Tibial artery (tissue), 4 donors: ENCODE results near the gene SMLR1.
A peak's percentile ranks its signal among the peaks of the same experiment; 100 is the strongest.

Source experiments
- DNase-seq, 2 donors: peaks; one replicate each; pipeline ENCODE4 v3.0.0-alpha.2; 2019
- H3K27ac ChIP-seq, 2 donors: fragments of 200-600 bp; sonication (generic) in 1 of 2; 1 replicate in 1 of 2; 2 replicates in 1 of 2; pipeline ENCODE4 v1.5.1; 2018 to 2019; ENCODE audit warnings: mild to moderate bottlenecking in 1 of 2
- H3K27me3 ChIP-seq, 2 donors: fragments of 200-600 bp; sonication (generic) in 1 of 2; one replicate each; pipeline versions ENCODE4 v1.5.1 to v1.6.0; 2016 to 2019
- H3K36me3 ChIP-seq, 3 donors: fragments of 200-600 bp; sonication (generic) in 2 of 3; one replicate each; pipeline ENCODE4 v1.5.1; 2016 to 2019; ENCODE audit warnings: mild to moderate bottlenecking in 2 of 3
- H3K4me1 ChIP-seq, 4 donors: fragments of 200-600 bp; sonication (generic) in 2 of 4; 1 replicate in 3 of 4; 2 replicates in 1 of 4; pipeline ENCODE4 v1.5.1; 2016 to 2019
- H3K4me3 ChIP-seq, 2 donors: fragments of 200-600 bp; sonication (generic) in 1 of 2; 1 replicate in 1 of 2; 2 replicates in 1 of 2; pipeline ENCODE4 v1.5.1; 2018 to 2019; ENCODE audit warnings: mild to moderate bottlenecking in 2 of 2
- H3K9me3 ChIP-seq, 3 donors: fragments of 200-600 bp; sonication (generic) in 1 of 3; one replicate each; pipeline ENCODE4 v1.5.1; 2016 to 2019
- CTCF ChIP-seq, 2 experiments: fragments of 200-600 bp in 1 of 2; fragments of 450-650 bp in 1 of 2; IDR thresholded peaks; one replicate each; pipeline ENCODE4 v1.5.1; 2017 to 2019; ENCODE audit warnings: antibody characterized with exemption in 2 of 2, mild to moderate bottlenecking in 1 of 2, moderate library complexity in 1 of 2
- intact Hi-C: fragments of 100-400 bp; cut with DNase I; formaldehyde crosslinking; loops from one replicate; pipeline ENCODE4 v1.15.0; 2023; ENCODE audit warnings: low total_unique reads

Gene SMLR1

GRCh38 chr6:130865793-130866192, 38.6 kb downstream of the SMLR1 start:
- no peaks in the 10 kb centered on the region for H3K27me3 ChIP-seq
- no peak overlapping the region for H3K4me3 ChIP-seq
- H3K4me1 ChIP-seq = no peaks in the 10 kb centered on the region
- no peaks in the 10 kb centered on the region for H3K9me3 ChIP-seq
- peaks cover 41 to 57% (median 55%) of the 10 kb centered on the region in 3 donors for H3K36me3 ChIP-seq
- TF ChIP-seq CTCF (IDR thresholded peaks at IDR 0.05) = no peak
- H3K27ac ChIP-seq = no peak overlapping the region
- no peak for DNase-seq
- intact Hi-C loops = no loop called here

GRCh38 chr6:130869681-130870080, 42.5 kb downstream of the SMLR1 start:
- TF ChIP-seq CTCF (IDR thresholded peaks at IDR 0.05) = no peak
- H3K27ac ChIP-seq = no peak overlapping the region
- peaks cover 26 to 31% (median 28%) of the 10 kb centered on the region in 3 donors for H3K36me3 ChIP-seq
- no peaks in the 10 kb centered on the region for H3K27me3 ChIP-seq
- intact Hi-C loops = no loop called here
- H3K9me3 ChIP-seq = no peaks in the 10 kb centered on the region
- peaks cover 0 to 5% (median 0%) of the 10 kb centered on the region in 4 donors for H3K4me1 ChIP-seq
- H3K4me3 ChIP-seq = no peak overlapping the region
- no peak for DNase-seq

DNA sequence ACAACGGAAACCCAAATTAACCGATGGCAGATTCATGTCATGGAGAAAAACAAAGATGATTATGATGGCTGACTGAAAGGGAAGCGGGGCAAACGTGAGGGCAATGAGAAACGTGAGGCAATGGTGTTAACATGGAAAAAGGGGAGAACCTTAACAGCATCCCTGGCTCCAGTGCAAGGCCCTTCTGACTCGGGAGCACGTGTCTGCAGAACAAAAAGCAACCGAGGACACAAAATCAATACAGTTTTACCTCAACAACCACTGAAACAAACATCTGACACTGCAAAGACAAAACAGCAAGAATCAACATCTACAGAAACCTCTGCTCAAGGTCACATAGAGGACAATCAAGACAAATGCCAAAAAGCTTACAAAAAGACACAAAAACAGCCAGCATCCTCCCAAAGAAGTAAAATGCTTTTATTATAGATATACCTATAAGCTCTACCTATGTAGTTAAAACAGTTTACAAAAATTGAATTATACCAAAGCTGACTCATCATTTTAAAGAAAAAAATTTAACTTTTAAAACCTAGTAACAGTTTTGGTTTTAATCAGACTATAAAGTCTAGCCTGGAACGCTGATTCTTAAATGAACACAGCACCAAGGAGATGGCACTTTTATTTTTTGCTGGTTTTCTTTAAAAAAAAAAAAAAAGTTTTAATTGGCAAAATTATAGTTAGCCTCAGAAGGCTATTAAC, 43.1 kb downstream of the SMLR1 start:
- no peak for DNase-seq
- TF ChIP-seq CTCF (IDR thresholded peaks at IDR 0.05) = no peak
- Histone ChIP-seq H3K9me3 (no peaks in the 10 kb centered on the region), H3K27me3 (no peaks in the 10 kb centered on the region), H3K27ac (no peak overlapping the region), H3K4me1 (peaks cover 0 to 5% (median 0%) of the 10 kb centered on the region in 4 donors), H3K4me3 (no peak overlapping the region), H3K36me3 (peaks cover 21 to 25% (median 22%) of the 10 kb centered on the region in 3 donors)
- intact Hi-C loops = no loop called here

DNA sequence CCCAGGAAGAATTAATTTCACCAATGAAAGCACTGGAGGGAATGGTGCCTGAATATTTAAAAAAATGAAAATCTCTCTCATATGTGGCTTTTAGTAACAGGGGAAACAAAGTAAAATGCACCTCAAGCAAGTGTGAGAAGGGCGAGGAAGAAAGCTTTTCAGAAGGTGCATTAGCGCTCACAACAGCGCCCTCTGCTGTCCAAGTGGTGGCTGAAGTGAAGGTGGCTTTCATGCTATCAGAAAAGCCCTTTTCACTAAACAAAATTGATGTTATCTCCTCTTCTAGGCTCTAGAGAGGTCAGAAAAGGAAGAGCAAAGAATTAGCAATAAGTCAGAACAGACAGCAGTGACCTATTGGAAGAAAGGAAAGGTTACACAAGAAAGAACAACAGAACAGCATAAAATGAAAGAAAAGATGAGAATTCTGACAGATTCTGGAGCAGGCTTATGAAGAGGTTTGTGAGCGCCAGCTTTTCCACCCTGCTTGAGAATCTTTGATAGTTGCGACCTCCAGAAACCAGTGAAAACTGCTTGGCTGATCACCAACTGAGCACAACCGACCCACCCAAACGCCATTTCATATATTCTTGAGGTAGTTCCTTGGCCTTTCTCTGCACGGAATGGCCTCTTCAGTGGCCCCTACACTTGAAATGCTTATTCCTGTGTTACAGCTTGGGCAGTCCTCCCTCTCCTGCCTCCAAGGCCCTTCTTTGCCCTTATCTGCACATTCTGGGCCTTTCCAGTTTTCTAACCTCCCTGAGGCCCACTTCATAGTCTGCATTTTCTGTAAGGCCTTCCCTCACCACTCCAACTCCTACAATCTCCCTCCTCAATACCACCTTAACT, 45.3 kb downstream of the SMLR1 start:
- no peak overlapping the region for H3K27ac ChIP-seq
- H3K4me3 ChIP-seq = no peak overlapping the region
- H3K4me1 ChIP-seq = peaks cover 0 to 5% (median 0%) of the 10 kb centered on the region in 4 donors
- H3K27me3 ChIP-seq = no peaks in the 10 kb centered on the region
- peak; percentile 69 to 88 for TF ChIP-seq CTCF (IDR thresholded peaks at IDR 0.05)
- peak; percentile 67 to 73 for DNase-seq
- intact Hi-C loops = no loop called here
- H3K36me3 ChIP-seq = peaks cover 4 to 19% (median 9%) of the 10 kb centered on the region in 3 donors
- no peaks in the 10 kb centered on the region for H3K9me3 ChIP-seq

- H3K36me3 ChIP-seq = peaks cover 4 to 19% (median 9%) of the 10 kb centered on the region in 3 donors
- H3K27ac ChIP-seq = no peak overlapping the region
- TF ChIP-seq CTCF (IDR thresholded peaks at IDR 0.05) = no peak
- peaks cover 0 to 5% (median 0%) of the 10 kb centered on the region in 4 donors for H3K4me1 ChIP-seq
- H3K4me3 ChIP-seq = no peak overlapping the region
- DNase-seq = no peak
- no peaks in the 10 kb centered on the region for H3K27me3 ChIP-seq
- no peaks in the 10 kb centered on the region for H3K9me3 ChIP-seq
- intact Hi-C loops = no loop called here
These were observed 46.5 kb downstream of the SMLR1 start for GRCh38 chr6:130873746-130874145.
